ENCODE data around the gene BUB1. TPM values are rescaled to one million over a fixed set of nuclear protein-coding genes. Genes with fewer than 3 reads are reported as not detected.

Gene BUB1
- polyA plus RNA-seq (2013), result 7.5 TPM

GRCh38 chr2:110677530-110678456 is at the start of gene BUB1:
Gene BUB1, minus strand, starts transcription at chr2:110678063. Its CDS starts 68 bp downstream, at chr2:110677995.
- peak within 1 kb of the TSS; percentile 91 to 96 for H3K27ac ChIP-seq (ENCODE audit: insufficient read depth in 1 of 2, low read depth in 1 of 2, low read length in 2 of 2, poor library complexity in 1 of 2, severe bottlenecking in 2 of 2)
- peaks cover 12 to 48% (median 26%) of the 10 kb centered on the region in 4 experiments for H3K4me1 ChIP-seq (ENCODE audit: control extremely low read depth in 1 of 4, control insufficient read depth in 4 of 4, insufficient read depth in 4 of 4, low read length in 3 of 4)
- CTCF ChIA-PET, result interaction anchor here (1.0 to 2.6 kb wide), 4 partner anchors 12 to 77 kb away, joined by 4 to 17 read pairs (median 4); partner anchors contain the start of gene ACOXL
- WGBS (ENCODE audit: insufficient coverage), result under 1% methylated on average over 38 of the region's 58 CpGs
- H3K27me3 ChIP-seq (replicated peaks in 2 of 5; ENCODE audit: control insufficient read depth in 4 of 5, insufficient read depth in 5 of 5, low read length in 4 of 5), result no peaks in the 10 kb centered on the region
- H3K4me3 ChIP-seq (ENCODE audit: control insufficient read depth in 1 of 7, extremely low read depth in 1 of 7, insufficient read depth in 4 of 7, low read depth in 2 of 7, low read length in 6 of 7), result peak within 1 kb of the TSS; percentile 55 to 99 (median 88)
- DNase-seq, result peak; percentile 95 to 99 (median 98)
- no peaks in the 10 kb centered on the region for H3K9me3 ChIP-seq (ENCODE audit: control extremely low read depth in 1 of 5, control insufficient read depth in 4 of 5, insufficient read depth in 2 of 5, low read depth in 1 of 5, low read length in 4 of 5)
- POLR2A ChIA-PET, result interaction anchor here (0.6 to 1.8 kb wide), 2 partner anchors 71 to 73 kb away, joined by 3 to 4 read pairs; no protein-coding TSS in a partner anchor
- H3K36me3 ChIP-seq (ENCODE audit: control insufficient read depth in 4 of 4, insufficient read depth in 4 of 4, low read length in 3 of 4), result peaks cover under 1 to 21% (median 5%) of the 10 kb centered on the region in 4 experiments

DNA sequence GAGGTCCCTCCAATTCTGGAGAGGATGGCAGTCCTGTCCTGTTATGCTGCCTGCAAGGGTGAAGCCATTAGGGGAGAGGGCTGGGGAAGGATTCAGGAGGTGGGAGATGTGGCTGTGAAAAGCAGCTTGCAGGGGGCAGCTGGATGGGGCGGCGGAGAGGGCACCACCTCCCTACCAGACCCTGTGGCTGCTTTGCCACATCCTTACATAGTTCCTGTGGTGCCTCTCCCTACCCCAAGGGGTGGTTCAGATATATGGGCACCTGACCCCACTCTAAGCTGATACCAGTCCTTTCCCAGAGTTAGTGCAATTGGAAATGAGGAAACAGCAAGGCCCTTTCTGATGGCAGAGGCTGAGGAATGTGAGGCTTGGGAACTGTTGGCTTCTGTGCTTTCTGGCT is 48.4 kb upstream of the BUB1 start:
- ChIA-PET POLR2A (no interaction called here), CTCF (interaction anchor here (0.6 kb wide), 1 partner anchor 9 kb away, joined by 3 read pairs; no protein-coding TSS in a partner anchor)
- no CpG with 5 or more reads among the region's 2 CpGs for WGBS (ENCODE audit: insufficient coverage)
- no peak overlapping the region for H3K4me3 ChIP-seq (ENCODE audit: control insufficient read depth in 1 of 7, extremely low read depth in 1 of 7, insufficient read depth in 4 of 7, low read depth in 2 of 7, low read length in 6 of 7)
- H3K27ac ChIP-seq (ENCODE audit: insufficient read depth in 1 of 2, low read depth in 1 of 2, low read length in 2 of 2, poor library complexity in 1 of 2, severe bottlenecking in 2 of 2), result no peak overlapping the region
- H3K36me3 ChIP-seq (ENCODE audit: control insufficient read depth in 4 of 4, insufficient read depth in 4 of 4, low read length in 3 of 4), result no peaks in the 10 kb centered on the region
- no peaks in the 10 kb centered on the region for H3K4me1 ChIP-seq (ENCODE audit: control extremely low read depth in 1 of 4, control insufficient read depth in 4 of 4, insufficient read depth in 4 of 4, low read length in 3 of 4)
- no peaks in the 10 kb centered on the region for H3K9me3 ChIP-seq (ENCODE audit: control extremely low read depth in 1 of 5, control insufficient read depth in 4 of 5, insufficient read depth in 2 of 5, low read depth in 1 of 5, low read length in 4 of 5)
- peaks cover 2 to 25% (median 12%) of the 10 kb centered on the region in 5 experiments for H3K27me3 ChIP-seq (replicated peaks in 2 of 5; ENCODE audit: control insufficient read depth in 4 of 5, insufficient read depth in 5 of 5, low read length in 4 of 5)
- no peak for DNase-seq

GRCh38 chr2:110725859-110726258 is 48.0 kb upstream of the BUB1 start:
- peaks cover 0 to 22% (median 9%) of the 10 kb centered on the region in 5 experiments for H3K27me3 ChIP-seq (replicated peaks in 2 of 5; ENCODE audit: control insufficient read depth in 4 of 5, insufficient read depth in 5 of 5, low read length in 4 of 5)
- no peaks in the 10 kb centered on the region for H3K9me3 ChIP-seq (ENCODE audit: control extremely low read depth in 1 of 5, control insufficient read depth in 4 of 5, insufficient read depth in 2 of 5, low read depth in 1 of 5, low read length in 4 of 5)
- H3K27ac ChIP-seq (ENCODE audit: insufficient read depth in 1 of 2, low read depth in 1 of 2, low read length in 2 of 2, poor library complexity in 1 of 2, severe bottlenecking in 2 of 2), result no peak overlapping the region
- ChIA-PET CTCF (no interaction called here), POLR2A (no interaction called here)
- no peak overlapping the region for H3K4me3 ChIP-seq (ENCODE audit: control insufficient read depth in 1 of 7, extremely low read depth in 1 of 7, insufficient read depth in 4 of 7, low read depth in 2 of 7, low read length in 6 of 7)
- no peaks in the 10 kb centered on the region for H3K36me3 ChIP-seq (ENCODE audit: control insufficient read depth in 4 of 4, insufficient read depth in 4 of 4, low read length in 3 of 4)
- 96% methylated on average over 3 of the region's 3 CpGs for WGBS (ENCODE audit: insufficient coverage)
- H3K4me1 ChIP-seq (ENCODE audit: control extremely low read depth in 1 of 4, control insufficient read depth in 4 of 4, insufficient read depth in 4 of 4, low read length in 3 of 4), result no peaks in the 10 kb centered on the region
- DNase-seq, result no peak

DNA sequence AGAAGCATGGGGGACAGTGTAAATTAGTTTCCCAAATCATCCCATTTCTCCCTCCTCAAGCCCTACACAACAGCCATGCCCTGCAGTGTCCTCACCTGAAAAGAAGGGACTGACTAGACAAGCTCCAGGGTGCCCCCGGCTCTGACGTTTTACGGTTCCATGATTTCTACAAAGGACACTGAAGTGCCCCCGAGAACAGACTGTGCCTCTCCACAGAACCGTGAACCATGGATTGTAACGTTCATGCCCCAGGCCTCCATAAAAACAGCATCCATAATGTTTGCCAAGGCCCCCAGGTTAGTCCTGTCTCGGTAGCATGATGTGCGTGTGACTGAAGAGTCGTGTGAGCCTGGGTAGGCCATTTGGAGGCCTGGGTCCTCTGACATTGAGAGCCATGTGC is 47.5 kb upstream of the BUB1 start:
- Histone ChIP-seq H3K36me3 (ENCODE audit: control insufficient read depth in 4 of 4, insufficient read depth in 4 of 4, low read length in 3 of 4) (no peaks in the 10 kb centered on the region), H3K4me1 (ENCODE audit: control extremely low read depth in 1 of 4, control insufficient read depth in 4 of 4, insufficient read depth in 4 of 4, low read length in 3 of 4) (no peaks in the 10 kb centered on the region), H3K27ac (ENCODE audit: insufficient read depth in 1 of 2, low read depth in 1 of 2, low read length in 2 of 2, poor library complexity in 1 of 2, severe bottlenecking in 2 of 2) (no peak overlapping the region), H3K27me3 (replicated peaks in 2 of 5; ENCODE audit: control insufficient read depth in 4 of 5, insufficient read depth in 5 of 5, low read length in 4 of 5) (peaks cover 0 to 18% (median 4%) of the 10 kb centered on the region in 5 experiments), H3K4me3 (ENCODE audit: control insufficient read depth in 1 of 7, extremely low read depth in 1 of 7, insufficient read depth in 4 of 7, low read depth in 2 of 7, low read length in 6 of 7) (no peak overlapping the region), H3K9me3 (ENCODE audit: control extremely low read depth in 1 of 5, control insufficient read depth in 4 of 5, insufficient read depth in 2 of 5, low read depth in 1 of 5, low read length in 4 of 5) (no peaks in the 10 kb centered on the region)
- no peak for DNase-seq
- CTCF ChIA-PET, result no interaction called here
- WGBS (ENCODE audit: insufficient coverage), result 98% methylated on average over 9 of the region's 9 CpGs
- POLR2A ChIA-PET, result no interaction called here

DNA sequence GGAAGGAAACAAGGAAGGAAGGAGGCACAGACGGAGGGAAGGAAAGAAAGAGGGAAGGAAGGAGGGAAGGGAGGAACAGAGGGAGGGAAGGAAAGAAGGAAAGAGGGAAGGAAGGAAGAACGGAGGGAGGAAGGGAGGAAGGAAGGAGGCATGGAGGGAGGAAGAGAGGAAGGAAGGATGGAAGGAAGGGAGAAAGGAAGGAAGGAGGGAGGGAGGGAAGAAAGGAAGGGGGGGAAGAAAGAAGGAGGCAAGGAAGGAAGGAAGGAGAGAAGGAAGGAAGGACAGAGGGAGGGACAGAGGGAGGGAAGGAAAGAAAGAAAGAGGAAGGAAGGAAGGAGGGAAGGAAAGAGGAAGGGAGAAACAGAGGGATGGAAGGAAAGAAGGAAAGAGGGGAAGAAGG is 47.0 kb upstream of the BUB1 start:
- H3K4me1 ChIP-seq (ENCODE audit: control extremely low read depth in 1 of 4, control insufficient read depth in 4 of 4, insufficient read depth in 4 of 4, low read length in 3 of 4), result no peaks in the 10 kb centered on the region
- CTCF ChIA-PET, result no interaction called here
- WGBS (ENCODE audit: insufficient coverage), result 82% methylated on average over 2 of the region's 2 CpGs
- no peak for DNase-seq
- H3K4me3 ChIP-seq (ENCODE audit: control insufficient read depth in 1 of 7, extremely low read depth in 1 of 7, insufficient read depth in 4 of 7, low read depth in 2 of 7, low read length in 6 of 7), result no peak overlapping the region
- POLR2A ChIA-PET, result no interaction called here
- no peaks in the 10 kb centered on the region for H3K9me3 ChIP-seq (ENCODE audit: control extremely low read depth in 1 of 5, control insufficient read depth in 4 of 5, insufficient read depth in 2 of 5, low read depth in 1 of 5, low read length in 4 of 5)
- peaks cover 0 to 17% (median 3%) of the 10 kb centered on the region in 5 experiments for H3K27me3 ChIP-seq (replicated peaks in 2 of 5; ENCODE audit: control insufficient read depth in 4 of 5, insufficient read depth in 5 of 5, low read length in 4 of 5)
- H3K27ac ChIP-seq (ENCODE audit: insufficient read depth in 1 of 2, low read depth in 1 of 2, low read length in 2 of 2, poor library complexity in 1 of 2, severe bottlenecking in 2 of 2), result no peak overlapping the region
- H3K36me3 ChIP-seq (ENCODE audit: control insufficient read depth in 4 of 4, insufficient read depth in 4 of 4, low read length in 3 of 4), result no peaks in the 10 kb centered on the region

- Histone ChIP-seq H3K4me1 (ENCODE audit: control extremely low read depth in 1 of 4, control insufficient read depth in 4 of 4, insufficient read depth in 4 of 4, low read length in 3 of 4) (no peaks in the 10 kb centered on the region), H3K27me3 (replicated peaks in 2 of 5; ENCODE audit: control insufficient read depth in 4 of 5, insufficient read depth in 5 of 5, low read length in 4 of 5) (peaks cover 0 to 8% (median 0%) of the 10 kb centered on the region in 5 experiments), H3K9me3 (ENCODE audit: control extremely low read depth in 1 of 5, control insufficient read depth in 4 of 5, insufficient read depth in 2 of 5, low read depth in 1 of 5, low read length in 4 of 5) (no peaks in the 10 kb centered on the region), H3K36me3 (ENCODE audit: control insufficient read depth in 4 of 4, insufficient read depth in 4 of 4, low read length in 3 of 4) (no peaks in the 10 kb centered on the region), H3K27ac (ENCODE audit: insufficient read depth in 1 of 2, low read depth in 1 of 2, low read length in 2 of 2, poor library complexity in 1 of 2, severe bottlenecking in 2 of 2) (no peak overlapping the region), H3K4me3 (ENCODE audit: control insufficient read depth in 1 of 7, extremely low read depth in 1 of 7, insufficient read depth in 4 of 7, low read depth in 2 of 7, low read length in 6 of 7) (no peak overlapping the region)
- 96% methylated on average over 3 of the region's 5 CpGs for WGBS (ENCODE audit: insufficient coverage)
- ChIA-PET POLR2A (no interaction called here), CTCF (interaction anchor here (1.5 kb wide), 1 partner anchor 34 kb away, joined by 8 read pairs; no protein-coding TSS in a partner anchor)
- no peak for DNase-seq
Observed at GRCh38 chr2:110720547-110720946, 42.7 kb upstream of the BUB1 start.

DNA sequence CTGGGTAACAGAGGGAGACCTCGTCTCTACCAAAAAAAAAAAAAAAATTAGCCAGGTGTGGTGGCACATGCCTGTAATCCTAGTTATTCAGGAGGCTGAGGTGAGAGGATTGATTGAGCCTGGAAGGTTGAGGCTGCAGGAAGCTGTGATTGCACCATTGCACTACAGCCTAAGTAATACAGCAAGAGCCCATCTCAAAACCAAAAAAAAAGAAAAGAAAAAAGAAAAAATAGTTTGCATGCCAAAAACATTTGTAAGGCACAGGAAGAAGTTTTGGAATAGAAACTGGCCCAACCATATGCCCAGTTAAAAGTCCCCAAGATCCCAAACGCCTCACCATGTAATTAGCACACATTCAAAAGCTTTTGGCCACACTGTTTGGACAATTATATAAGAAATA is 41.1 kb upstream of the BUB1 start:
- Histone ChIP-seq H3K9me3 (ENCODE audit: control extremely low read depth in 1 of 5, control insufficient read depth in 4 of 5, insufficient read depth in 2 of 5, low read depth in 1 of 5, low read length in 4 of 5) (no peaks in the 10 kb centered on the region), H3K4me3 (ENCODE audit: control insufficient read depth in 1 of 7, extremely low read depth in 1 of 7, insufficient read depth in 4 of 7, low read depth in 2 of 7, low read length in 6 of 7) (no peak overlapping the region), H3K27ac (ENCODE audit: insufficient read depth in 1 of 2, low read depth in 1 of 2, low read length in 2 of 2, poor library complexity in 1 of 2, severe bottlenecking in 2 of 2) (no peak overlapping the region), H3K4me1 (ENCODE audit: control extremely low read depth in 1 of 4, control insufficient read depth in 4 of 4, insufficient read depth in 4 of 4, low read length in 3 of 4) (peaks cover 0 to 3% (median 0%) of the 10 kb centered on the region in 4 experiments), H3K27me3 (replicated peaks in 2 of 5; ENCODE audit: control insufficient read depth in 4 of 5, insufficient read depth in 5 of 5, low read length in 4 of 5) (peaks cover 0 to 3% (median 0%) of the 10 kb centered on the region in 5 experiments), H3K36me3 (ENCODE audit: control insufficient read depth in 4 of 4, insufficient read depth in 4 of 4, low read length in 3 of 4) (no peaks in the 10 kb centered on the region)
- 100% methylated on average over 1 of the region's 2 CpGs for WGBS (ENCODE audit: insufficient coverage)
- no peak for DNase-seq
- POLR2A ChIA-PET, result no interaction called here
- CTCF ChIA-PET, result interaction anchor here (0.6 to 1.5 kb wide), 2 partner anchors 36 to 1167 kb away, joined by 3 to 8 read pairs; no protein-coding TSS in a partner anchor
